ENCODE results near the gene SLC45A1.

SLC45A1 gene

DNA sequence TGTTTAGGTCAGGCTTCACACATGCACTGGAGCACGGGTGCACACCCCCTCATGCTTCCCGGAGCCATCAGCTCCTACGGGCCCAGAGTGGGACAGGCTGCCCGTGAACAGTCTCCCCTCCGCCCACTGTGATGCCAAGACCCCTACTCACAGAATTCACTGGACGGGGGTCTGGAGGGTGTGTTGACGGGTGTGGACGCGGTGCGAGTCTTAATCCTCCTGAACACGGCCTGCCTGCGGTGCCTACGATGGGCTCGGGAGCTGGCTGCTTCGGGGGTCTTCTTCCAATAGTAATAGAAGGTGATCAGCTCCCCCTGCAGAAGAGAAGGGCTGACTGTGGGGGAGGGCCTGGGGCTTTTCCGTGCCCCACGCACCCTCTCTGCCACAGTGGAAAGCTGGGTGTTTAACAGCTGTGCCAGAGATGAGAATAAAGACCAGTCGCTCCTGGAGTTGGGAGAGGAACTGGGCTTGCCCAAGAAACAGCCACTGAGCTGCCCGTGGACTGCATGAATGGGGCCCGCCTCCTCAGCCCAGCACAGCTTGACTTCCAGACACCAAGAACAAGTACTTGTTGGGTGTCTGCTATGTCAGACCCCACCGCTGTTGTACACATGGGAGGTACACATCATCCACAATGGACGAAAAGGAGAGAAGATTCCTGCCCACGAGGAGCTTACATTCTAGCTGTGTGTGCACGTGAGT is 47.9 kb downstream of the SLC45A1 start:
- no peak overlapping the region for H3K4me3 ChIP-seq (replicated peaks in 1 of 2; ENCODE audit: low read depth in 2 of 2, low read length in 2 of 2)
- no peak for DNase-seq (ENCODE audit: low read depth in 2 of 2)
- TF ChIP-seq, protein P1, sequence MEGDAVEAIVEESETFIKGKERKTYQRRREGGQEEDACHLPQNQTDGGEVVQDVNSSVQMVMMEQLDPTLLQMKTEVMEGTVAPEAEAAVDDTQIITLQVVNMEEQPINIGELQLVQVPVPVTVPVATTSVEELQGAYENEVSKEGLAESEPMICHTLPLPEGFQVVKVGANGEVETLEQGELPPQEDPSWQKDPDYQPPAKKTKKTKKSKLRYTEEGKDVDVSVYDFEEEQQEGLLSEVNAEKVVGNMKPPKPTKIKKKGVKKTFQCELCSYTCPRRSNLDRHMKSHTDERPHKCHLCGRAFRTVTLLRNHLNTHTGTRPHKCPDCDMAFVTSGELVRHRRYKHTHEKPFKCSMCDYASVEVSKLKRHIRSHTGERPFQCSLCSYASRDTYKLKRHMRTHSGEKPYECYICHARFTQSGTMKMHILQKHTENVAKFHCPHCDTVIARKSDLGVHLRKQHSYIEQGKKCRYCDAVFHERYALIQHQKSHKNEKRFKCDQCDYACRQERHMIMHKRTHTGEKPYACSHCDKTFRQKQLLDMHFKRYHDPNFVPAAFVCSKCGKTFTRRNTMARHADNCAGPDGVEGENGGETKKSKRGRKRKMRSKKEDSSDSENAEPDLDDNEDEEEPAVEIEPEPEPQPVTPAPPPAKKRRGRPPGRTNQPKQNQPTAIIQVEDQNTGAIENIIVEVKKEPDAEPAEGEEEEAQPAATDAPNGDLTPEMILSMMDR (IDR thresholded peaks at IDR 0.05; ENCODE audit: low read depth, low read length) = no peak

DNA sequence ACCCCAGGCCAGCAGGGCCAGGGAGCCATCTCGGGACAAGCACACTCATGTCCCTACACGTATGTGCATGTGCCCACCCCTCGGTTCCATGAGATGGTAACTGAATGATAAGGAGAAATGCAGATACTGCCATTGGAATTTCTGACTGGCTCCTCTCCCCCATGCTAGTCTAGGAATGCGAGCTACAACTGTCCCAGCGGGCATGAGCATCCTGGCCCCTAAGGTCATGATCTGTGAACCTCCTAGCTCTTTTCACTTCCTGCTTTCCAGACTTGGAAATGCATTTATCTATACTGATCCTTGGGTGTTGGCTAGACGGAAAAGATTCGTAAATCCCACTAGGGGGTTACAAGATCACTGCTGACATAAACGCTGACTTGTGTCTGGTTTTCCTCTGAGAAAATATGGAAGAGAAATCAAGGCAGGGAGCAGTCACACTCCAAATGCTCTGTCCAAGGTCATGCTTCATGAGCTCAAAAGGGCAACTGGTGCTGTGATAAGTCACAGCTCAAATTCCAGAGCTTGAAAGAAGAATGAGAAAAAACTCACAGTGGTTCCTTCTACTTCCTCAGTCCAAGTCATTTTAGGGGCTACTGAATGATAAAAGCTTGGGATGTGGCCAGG is 49.8 kb downstream of the SLC45A1 start:
- TF ChIP-seq, protein P1 (IDR thresholded peaks at IDR 0.05; ENCODE audit: low read depth, low read length) = no peak
- no peak overlapping the region for H3K4me3 ChIP-seq (replicated peaks in 1 of 2; ENCODE audit: low read depth in 2 of 2, low read length in 2 of 2)
- no peak for DNase-seq (ENCODE audit: low read depth in 2 of 2)

DNA sequence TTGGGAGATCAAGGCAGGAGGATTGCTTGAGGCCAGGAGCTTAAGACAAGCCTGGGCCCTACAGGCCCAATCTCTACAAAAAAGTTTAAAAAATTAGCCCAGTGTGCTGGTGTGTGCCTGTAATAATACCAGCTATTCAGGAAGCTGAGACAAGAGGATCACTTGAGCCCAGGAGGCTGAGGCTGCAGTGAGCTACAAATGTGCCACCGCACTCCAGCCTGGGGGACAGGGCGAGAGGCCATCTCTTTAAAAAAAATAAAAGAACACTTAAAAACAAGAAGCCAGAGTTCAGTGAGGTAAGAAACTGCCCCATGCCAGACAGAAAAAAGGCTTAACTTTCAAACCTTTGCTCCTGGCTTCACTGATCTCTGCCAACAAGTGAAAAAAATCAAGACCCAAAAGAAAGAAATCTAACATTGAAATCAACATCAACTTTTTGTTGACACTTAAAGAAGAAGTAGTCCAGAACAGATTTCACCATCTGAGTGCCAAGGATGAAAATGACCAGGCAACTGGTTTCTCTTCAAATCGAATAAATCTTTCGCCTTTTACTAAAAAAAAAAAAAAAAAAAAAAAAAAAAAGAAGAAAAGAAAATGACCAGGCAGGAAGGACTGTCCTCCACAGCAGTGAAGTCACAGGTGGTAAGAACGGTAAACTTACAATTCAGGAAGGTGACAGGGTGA is 51.2 kb downstream of the SLC45A1 start:
- no peak overlapping the region for H3K4me3 ChIP-seq (replicated peaks in 1 of 2; ENCODE audit: low read depth in 2 of 2, low read length in 2 of 2)
- no peak for DNase-seq (ENCODE audit: low read depth in 2 of 2)
- TF ChIP-seq, protein P1 (IDR thresholded peaks at IDR 0.05; ENCODE audit: low read depth, low read length) = no peak

DNA sequence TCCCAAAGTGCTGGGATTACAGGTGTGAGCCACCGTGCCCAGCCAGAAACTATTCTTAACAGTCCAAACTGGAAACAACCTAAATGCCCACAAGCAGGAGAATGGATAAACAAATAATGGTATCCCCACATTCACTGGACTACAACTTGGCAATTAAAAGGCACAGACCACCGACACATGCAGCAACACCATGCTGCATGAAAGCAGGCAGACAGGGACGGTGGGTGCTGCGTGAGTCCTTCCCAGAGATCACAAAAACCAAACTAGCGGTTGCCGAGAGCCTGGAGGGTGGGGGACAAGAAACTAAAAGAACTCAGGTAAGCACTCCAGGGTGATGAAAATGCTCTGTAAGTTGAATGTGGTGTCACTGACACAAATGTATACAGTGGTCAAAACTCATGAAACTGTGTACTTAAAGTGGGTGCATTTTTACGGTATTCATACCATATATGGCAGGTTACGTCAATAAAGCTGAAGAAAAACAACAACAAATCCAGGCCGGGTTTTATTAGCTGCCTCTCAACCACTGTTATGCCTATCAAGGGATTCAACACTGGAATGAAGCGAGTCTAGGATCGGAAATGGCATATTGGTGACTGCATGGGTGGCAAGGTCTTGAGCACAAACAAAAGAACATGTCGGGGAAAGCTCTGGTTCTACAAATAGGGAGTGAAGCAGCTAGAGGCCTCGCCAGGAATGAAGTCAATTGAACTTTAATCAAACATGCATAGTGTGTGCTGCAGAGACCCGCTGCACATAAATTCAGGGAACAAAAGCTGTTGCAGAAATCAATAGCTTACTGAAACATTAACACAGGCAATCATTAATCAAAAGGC is 52.4 kb downstream of the SLC45A1 start:
- DNase-seq (ENCODE audit: low read depth in 2 of 2) = no peak
- TF ChIP-seq, protein P1 (IDR thresholded peaks at IDR 0.05; ENCODE audit: low read depth, low read length) = no peak
- H3K4me3 ChIP-seq (replicated peaks in 1 of 2; ENCODE audit: low read depth in 2 of 2, low read length in 2 of 2) = no peak overlapping the region

DNA sequence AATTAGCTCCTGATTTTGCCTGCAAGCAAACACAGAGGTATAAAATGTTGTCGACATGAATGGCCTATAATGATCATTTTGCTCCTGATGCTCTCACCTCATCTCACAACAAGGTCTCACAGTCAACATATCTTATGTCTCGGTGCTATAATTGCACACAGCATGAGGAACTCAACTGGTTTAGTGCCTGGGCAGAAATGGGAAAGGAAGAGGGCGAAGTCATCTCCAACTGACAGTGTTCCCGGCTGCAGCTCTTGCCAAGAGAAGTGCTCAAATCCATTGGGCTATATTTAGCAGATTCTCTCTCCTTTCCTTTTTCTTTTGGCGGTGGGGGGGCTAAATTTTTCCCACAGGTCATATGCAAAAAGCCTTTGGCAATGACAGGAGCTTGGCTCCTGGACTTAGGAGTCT is 53.0 kb downstream of the SLC45A1 start:
- H3K4me3 ChIP-seq (replicated peaks in 1 of 2; ENCODE audit: low read depth in 2 of 2, low read length in 2 of 2) = no peak overlapping the region
- DNase-seq (ENCODE audit: low read depth in 2 of 2) = peak in 1 of 2 donors; percentile 52
- TF ChIP-seq, protein P1 (IDR thresholded peaks at IDR 0.05; ENCODE audit: low read depth, low read length) = no peak

DNA sequence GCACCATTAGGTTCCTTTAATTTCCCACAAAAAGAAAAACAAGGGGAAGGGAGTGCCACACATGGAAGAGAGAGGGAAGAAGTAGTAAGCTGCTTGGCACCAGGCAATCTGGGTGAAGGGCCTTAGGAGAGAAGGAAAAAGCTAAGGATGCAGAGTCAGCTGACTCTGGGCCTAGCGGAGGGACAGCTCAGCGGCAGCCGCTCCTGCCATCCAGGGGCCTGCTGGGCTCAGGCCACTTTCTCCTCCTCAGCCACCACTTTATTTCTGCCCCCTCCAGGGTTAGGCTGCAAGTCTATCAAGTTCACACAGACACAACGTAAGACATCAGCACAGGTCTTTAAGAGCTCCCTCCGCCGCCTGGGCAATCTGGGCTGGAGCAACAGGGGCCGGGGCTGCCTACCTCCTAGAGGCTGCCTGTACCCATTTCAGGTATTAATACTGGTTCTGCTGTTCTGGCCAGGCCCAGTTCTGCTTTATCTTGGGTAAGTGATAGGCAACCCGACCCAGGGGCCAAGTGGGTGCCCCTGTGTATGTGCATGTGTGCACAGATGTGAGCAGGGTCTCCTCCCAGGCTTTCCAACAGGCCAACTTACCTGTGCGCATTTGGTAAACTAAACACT is 53.6 kb downstream of the SLC45A1 start:
- DNase-seq (ENCODE audit: low read depth in 2 of 2) = no peak
- TF ChIP-seq, protein P1 (IDR thresholded peaks at IDR 0.05; ENCODE audit: low read depth, low read length) = no peak
- no peak overlapping the region for H3K4me3 ChIP-seq (replicated peaks in 1 of 2; ENCODE audit: low read depth in 2 of 2, low read length in 2 of 2)
